Activated CD8-positive, alpha-beta T cell treated with anti-CD3 and anti-CD28 coated beads, Interleukin-2, amount 10 ng/mL, durations not matched to agents 7 days and 5 days (primary cell): ENCODE results near the gene PSMC2. TPM values are rescaled to one million over a fixed set of nuclear protein-coding genes. Genes with fewer than 3 reads are reported as not detected.

Experiments
- ATAC-seq: fragments of 150-1000 bp; cut with Tn5 transposase; one replicate; pipeline ENCODE4 v1.10.0; 2021; ENCODE audit warnings: moderate library complexity
- CTCF ChIA-PET: fragments of 350-600 bp; sonication (Branson Sonifier 250); formaldehyde crosslinking; loops from one replicate; lab custom pipeline; 2021; ENCODE audit warnings: antibody characterized with exemption; lab: Charles Lee
- POLR2A ChIA-PET: fragments of 350-600 bp; sonication (Branson Sonifier 250); formaldehyde crosslinking; loops from one replicate; lab custom pipeline; 2021; ENCODE audit warnings: antibody characterized with exemption; lab: Charles Lee
- DNase-seq: peaks from one replicate; pipeline ENCODE4 v3.0.0-alpha.2; 2020
- H3K27ac Mint-ChIP-seq: one replicate; pipeline ENCODE4 v1.8.0; 2021; ENCODE audit warnings: mild to moderate bottlenecking, mixed read lengths
- H3K27me3 Mint-ChIP-seq: one replicate; pipeline ENCODE4 v1.8.0; 2021; ENCODE audit warnings: low read depth, mixed read lengths
- H3K36me3 Mint-ChIP-seq: one replicate; pipeline ENCODE4 v1.8.0; 2021; ENCODE audit warnings: low read depth, mixed read lengths
- H3K4me1 Mint-ChIP-seq: one replicate; pipeline ENCODE4 v1.8.0; 2021; ENCODE audit warnings: low read depth, mixed read lengths
- H3K4me3 Mint-ChIP-seq: one replicate; pipeline ENCODE4 v1.8.0; 2021; ENCODE audit warnings: mild to moderate bottlenecking, mixed read lengths
- H3K9me3 Mint-ChIP-seq: one replicate; pipeline ENCODE4 v1.8.0; 2022; ENCODE audit warnings: mixed read lengths; ENCODE audit not compliant: insufficient read depth
- total RNA-seq, 2 experiments: library from RNA; stranded (reverse); gene quantifications; one replicate each; pipeline ENCODE4 v1.2.3, GENCODE V29; 2021

The PSMC2 gene
- total RNA-seq, 2 experiments from 2014 or later = 130 to 132 TPM

- Mint-ChIP-seq H3K27ac (no peak overlapping the region), H3K4me1 (peaks cover 42% of the 10 kb centered on the region), H3K36me3 (peaks cover 52% of the 10 kb centered on the region), H3K4me3 (no peak overlapping the region), H3K9me3 (no peaks in the 10 kb centered on the region), H3K27me3 (no peaks in the 10 kb centered on the region)
- ChIA-PET CTCF (no interaction called here), POLR2A (no interaction called here)
- DNase-seq (no peak), ATAC-seq (no peak)
Observed at GRCh38 chr7:103341466-103341865, 6.0 kb upstream of the PSMC2 start.

- POLR2A ChIA-PET = no interaction called here
- Mint-ChIP-seq H3K4me3 (peak overlapping the region; percentile 88), H3K4me1 (peaks cover 51% of the 10 kb centered on the region), H3K9me3 (no peaks in the 10 kb centered on the region), H3K27me3 (no peaks in the 10 kb centered on the region), H3K27ac (peak overlapping the region; percentile 95), H3K36me3 (peaks cover 41% of the 10 kb centered on the region)
- CTCF ChIA-PET = no interaction called here
- ATAC-seq (no peak), DNase-seq (no peak)
Observed at GRCh38 chr7:103343332-103343731, 4.1 kb upstream of the PSMC2 start.

GRCh38 chr7:103343758-103344452 is 3.5 kb upstream of the PSMC2 start:
- Mint-ChIP-seq H3K4me1 (peaks cover 54% of the 10 kb centered on the region), H3K4me3 (peak overlapping the region; percentile 88), H3K27me3 (no peaks in the 10 kb centered on the region), H3K9me3 (no peaks in the 10 kb centered on the region), H3K27ac (peak overlapping the region; percentile 95), H3K36me3 (peaks cover 44% of the 10 kb centered on the region)
- POLR2A ChIA-PET = interaction anchor here (0.6 to 1.0 kb wide), 5 partner anchors 10 to 1956 kb away, joined by 3 to 4 read pairs (median 4); no protein-coding TSS in a partner anchor
- CTCF ChIA-PET = no interaction called here
- peak; percentile 31 for ATAC-seq
- DNase-seq = peak; percentile 53

GRCh38 chr7:103344453-103345149 is 2.8 kb upstream of the PSMC2 start, which contains the start of gene DNAJC2:
Gene DNAJC2, minus strand, starts transcription at chr7:103344767. Its CDS starts 145 bp downstream, at chr7:103344622.
- H3K4me1 Mint-ChIP-seq = peaks cover 55% of the 10 kb centered on the region
- peak within 1 kb of the TSS; percentile 95 for H3K27ac Mint-ChIP-seq
- H3K4me3 Mint-ChIP-seq = peak within 1 kb of the TSS; percentile 88
- ChIA-PET CTCF (no interaction called here), POLR2A (interaction anchor here (0.6 to 1.0 kb wide), 5 partner anchors 9 to 1956 kb away, joined by 3 to 4 read pairs (median 4); no protein-coding TSS in a partner anchor)
- peak; percentile 90 for DNase-seq
- ATAC-seq = peak; percentile 90
- peaks cover 40% of the 10 kb centered on the region for H3K36me3 Mint-ChIP-seq
- no peaks in the 10 kb centered on the region for H3K9me3 Mint-ChIP-seq
- no peaks in the 10 kb centered on the region for H3K27me3 Mint-ChIP-seq

- Mint-ChIP-seq H3K36me3 (peaks cover 33% of the 10 kb centered on the region), H3K27me3 (no peaks in the 10 kb centered on the region), H3K4me3 (peak overlapping the region; percentile 99), H3K4me1 (peaks cover 52% of the 10 kb centered on the region), H3K27ac (peak overlapping the region; percentile 99), H3K9me3 (no peaks in the 10 kb centered on the region)
- CTCF ChIA-PET = interaction anchor here (1.2 kb wide), 1 partner anchor 48 kb away, joined by 4 read pairs; no protein-coding TSS in a partner anchor
- no peak for DNase-seq
- POLR2A ChIA-PET = interaction anchor here (0.8 to 1.1 kb wide), 2 partner anchors 35 to 633 kb away, joined by 3 read pairs; no protein-coding TSS in a partner anchor
- ATAC-seq = no peak
Observed at GRCh38 chr7:103346396-103346795, 1.0 kb upstream of the PSMC2 start.

- Mint-ChIP-seq H3K27me3 (no peaks in the 10 kb centered on the region), H3K36me3 (peaks cover 34% of the 10 kb centered on the region), H3K4me1 (peaks cover 54% of the 10 kb centered on the region), H3K4me3 (peak overlapping the region; percentile 99), H3K27ac (peak overlapping the region; percentile 99), H3K9me3 (no peaks in the 10 kb centered on the region)
- ChIA-PET POLR2A (interaction anchor here (1.1 to 1.5 kb wide), 4 partner anchors 9 to 273 kb away, joined by 3 to 15 read pairs (median 4); partner anchors contain the start of gene ARMC10), CTCF (interaction anchor here (1.1 to 1.3 kb wide), 2 partner anchors 8 to 10 kb away, joined by 3 to 4 read pairs; no protein-coding TSS in a partner anchor)
- no peak for ATAC-seq
- peak; percentile 28 for DNase-seq
Observed at GRCh38 chr7:103348452-103348851, 1.0 kb downstream of the PSMC2 start.

GRCh38 chr7:103348959-103349358 is 1.5 kb downstream of the PSMC2 start:
- Mint-ChIP-seq H3K27me3 (no peaks in the 10 kb centered on the region), H3K36me3 (peaks cover 30% of the 10 kb centered on the region), H3K9me3 (no peaks in the 10 kb centered on the region), H3K27ac (peak overlapping the region; percentile 33), H3K4me3 (peak overlapping the region; percentile 99), H3K4me1 (peaks cover 52% of the 10 kb centered on the region)
- DNase-seq = no peak
- POLR2A ChIA-PET = interaction anchor here (1.4 kb wide), 1 partner anchor 10 kb away, joined by 3 read pairs; no protein-coding TSS in a partner anchor
- no peak for ATAC-seq
- CTCF ChIA-PET = no interaction called here

- H3K4me1 Mint-ChIP-seq = peaks cover 51% of the 10 kb centered on the region
- ChIA-PET CTCF (no interaction called here), POLR2A (no interaction called here)
- H3K27ac Mint-ChIP-seq = peak overlapping the region; percentile 58
- H3K36me3 Mint-ChIP-seq = peaks cover 31% of the 10 kb centered on the region
- ATAC-seq = no peak
- no peak for DNase-seq
- H3K27me3 Mint-ChIP-seq = no peaks in the 10 kb centered on the region
- H3K9me3 Mint-ChIP-seq = no peaks in the 10 kb centered on the region
- peak overlapping the region; percentile 99 for H3K4me3 Mint-ChIP-seq
Observed at GRCh38 chr7:103349805-103350204, 2.4 kb downstream of the PSMC2 start.

- ATAC-seq = no peak
- Mint-ChIP-seq H3K4me3 (no peak overlapping the region), H3K4me1 (no peaks in the 10 kb centered on the region), H3K27me3 (peaks cover 6% of the 10 kb centered on the region), H3K36me3 (peaks cover 40% of the 10 kb centered on the region), H3K9me3 (no peaks in the 10 kb centered on the region), H3K27ac (no peak overlapping the region)
- no peak for DNase-seq
- CTCF ChIA-PET = no interaction called here
- POLR2A ChIA-PET = no interaction called here
Observed at GRCh38 chr7:103369432-103369831, 22.0 kb downstream of the PSMC2 start.

- peaks cover 10% of the 10 kb centered on the region for H3K36me3 Mint-ChIP-seq
Observed at GRCh38 chr7:103373866-103374643, 26.6 kb downstream of the PSMC2 start.

GRCh38 chr7:103379270-103379975 is 32.0 kb downstream of the PSMC2 start:
- H3K9me3 Mint-ChIP-seq = no peaks in the 10 kb centered on the region
- no peak overlapping the region for H3K27ac Mint-ChIP-seq
- CTCF ChIA-PET = no interaction called here
- POLR2A ChIA-PET = no interaction called here
- H3K27me3 Mint-ChIP-seq = peaks cover 9% of the 10 kb centered on the region
- DNase-seq (no peak), ATAC-seq (no peak)
- H3K4me1 Mint-ChIP-seq = no peaks in the 10 kb centered on the region
- H3K4me3 Mint-ChIP-seq = no peak overlapping the region
- no peaks in the 10 kb centered on the region for H3K36me3 Mint-ChIP-seq

More at GRCh38 chr7:103373866-103374643, 26.6 kb downstream of the PSMC2 start:
- POLR2A ChIA-PET = no interaction called here
- Mint-ChIP-seq H3K27me3 (peaks cover 16% of the 10 kb centered on the region), H3K27ac (no peak overlapping the region), H3K4me1 (no peaks in the 10 kb centered on the region), H3K4me3 (no peak overlapping the region), H3K9me3 (no peaks in the 10 kb centered on the region)
- DNase-seq = no peak
- no peak for ATAC-seq
- CTCF ChIA-PET = no interaction called here
